ENCODE measurements around the gene CD247. TPM values are rescaled to one million over a fixed set of nuclear protein-coding genes. Genes with fewer than 3 reads are reported as not detected.

Gene CD247
- total RNA-seq, 4 donors from 2014 or later, result 1.3 to 3.1 (median 1.4) TPM

DNA sequence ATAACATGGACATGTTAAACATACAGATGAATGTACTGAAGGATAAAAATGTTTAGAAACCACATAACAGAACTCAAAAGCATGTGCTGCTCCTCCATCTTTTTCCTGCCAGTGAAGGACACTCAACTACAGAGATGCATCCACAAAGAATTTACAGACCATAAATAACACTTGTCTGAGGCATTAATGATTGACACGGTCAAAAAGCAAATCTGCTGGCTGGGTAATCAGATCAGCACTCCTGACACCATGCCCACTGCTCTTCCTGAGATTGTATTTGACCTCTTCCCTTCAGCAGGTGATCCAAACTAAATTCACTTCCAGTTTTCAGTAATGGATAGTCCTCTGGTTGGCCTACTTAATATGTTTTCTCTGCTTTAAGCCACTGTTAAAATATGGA, 28.6 kb upstream of the CD247 start:
- Histone ChIP-seq H3K9me3 (no peaks in the 10 kb centered on the region), H3K4me1 (peaks cover 18 to 24% of the 10 kb centered on the region in 2 donors), H3K27me3 (no peaks in the 10 kb centered on the region), H3K4me3 (replicated peaks in 1 of 3) (no peak overlapping the region), H3K36me3 (peaks cover 13 to 16% of the 10 kb centered on the region in 2 donors), H3K27ac (no peak overlapping the region)
- 93 to 96% methylated on average over 1 of the region's 1 CpG for WGBS, 2 donors
- intact Hi-C loops (cut with DNase I), result no loop called here
- TF ChIP-seq POLR2A (IDR thresholded peaks at IDR 0.05), result no peak
- TF ChIP-seq, protein P1, sequence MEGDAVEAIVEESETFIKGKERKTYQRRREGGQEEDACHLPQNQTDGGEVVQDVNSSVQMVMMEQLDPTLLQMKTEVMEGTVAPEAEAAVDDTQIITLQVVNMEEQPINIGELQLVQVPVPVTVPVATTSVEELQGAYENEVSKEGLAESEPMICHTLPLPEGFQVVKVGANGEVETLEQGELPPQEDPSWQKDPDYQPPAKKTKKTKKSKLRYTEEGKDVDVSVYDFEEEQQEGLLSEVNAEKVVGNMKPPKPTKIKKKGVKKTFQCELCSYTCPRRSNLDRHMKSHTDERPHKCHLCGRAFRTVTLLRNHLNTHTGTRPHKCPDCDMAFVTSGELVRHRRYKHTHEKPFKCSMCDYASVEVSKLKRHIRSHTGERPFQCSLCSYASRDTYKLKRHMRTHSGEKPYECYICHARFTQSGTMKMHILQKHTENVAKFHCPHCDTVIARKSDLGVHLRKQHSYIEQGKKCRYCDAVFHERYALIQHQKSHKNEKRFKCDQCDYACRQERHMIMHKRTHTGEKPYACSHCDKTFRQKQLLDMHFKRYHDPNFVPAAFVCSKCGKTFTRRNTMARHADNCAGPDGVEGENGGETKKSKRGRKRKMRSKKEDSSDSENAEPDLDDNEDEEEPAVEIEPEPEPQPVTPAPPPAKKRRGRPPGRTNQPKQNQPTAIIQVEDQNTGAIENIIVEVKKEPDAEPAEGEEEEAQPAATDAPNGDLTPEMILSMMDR (IDR thresholded peaks at IDR 0.05), result no peak
- DNase-seq, result no peak

GRCh38 chr1:167545349-167545748, 27.0 kb upstream of the CD247 start:
- Histone ChIP-seq H3K27ac (no peak overlapping the region), H3K36me3 (peaks cover 13 to 23% of the 10 kb centered on the region in 2 donors), H3K4me1 (peaks cover 8 to 13% of the 10 kb centered on the region in 2 donors), H3K4me3 (replicated peaks in 1 of 3) (no peak overlapping the region), H3K27me3 (no peaks in the 10 kb centered on the region), H3K9me3 (no peaks in the 10 kb centered on the region)
- WGBS, 2 donors, result 74 to 84% methylated on average over 4 of the region's 4 CpGs
- intact Hi-C loops (cut with DNase I), result no loop called here
- no peak for DNase-seq
- TF ChIP-seq POLR2A (IDR thresholded peaks at IDR 0.05), result no peak
- TF ChIP-seq, protein P1 (IDR thresholded peaks at IDR 0.05), result no peak

GRCh38 chr1:167544447-167545093, 26.2 kb upstream of the CD247 start:
- no peak for TF ChIP-seq POLR2A (IDR thresholded peaks at IDR 0.05)
- TF ChIP-seq, protein P1 (IDR thresholded peaks at IDR 0.05), result no peak
- Histone ChIP-seq H3K36me3 (peaks cover 13 to 23% of the 10 kb centered on the region in 2 donors), H3K4me3 (replicated peaks in 1 of 3) (no peak overlapping the region), H3K4me1 (peaks cover 8 to 13% of the 10 kb centered on the region in 2 donors), H3K9me3 (no peaks in the 10 kb centered on the region), H3K27me3 (no peaks in the 10 kb centered on the region), H3K27ac (no peak overlapping the region)
- WGBS, 2 donors, result 79 to 99% methylated on average over 3 of the region's 3 CpGs
- intact Hi-C loops (cut with DNase I), result no loop called here
- DNase-seq, result no peak

- 93 to 94% methylated on average over 7 to 11 of the region's 13 CpGs for WGBS, 2 donors
- intact Hi-C loops (cut with DNase I), result no loop called here
- H3K27me3 ChIP-seq, result no peaks in the 10 kb centered on the region
- H3K4me1 ChIP-seq, result peaks cover under 1 to 6% of the 10 kb centered on the region in 2 donors
- no peak overlapping the region for H3K4me3 ChIP-seq (replicated peaks in 1 of 3)
- peaks cover 13 to 23% of the 10 kb centered on the region in 2 donors for H3K36me3 ChIP-seq
- no peak for DNase-seq
- H3K9me3 ChIP-seq, result no peaks in the 10 kb centered on the region
- H3K27ac ChIP-seq, result no peak overlapping the region
- no peak for TF ChIP-seq POLR2A (IDR thresholded peaks at IDR 0.05)
- TF ChIP-seq, protein P1 (IDR thresholded peaks at IDR 0.05), result no peak
Observed at GRCh38 chr1:167543199-167543990, 25.1 kb upstream of the CD247 start.

Data from thyroid gland (tissue), 4 donors.